Hepatocyte (in vitro differentiated cells): Measurements from ENCODE around the gene RAET1E.

Source experiments
- CTCF ChIP-seq: fragments of 200-600 bp; sonication (generic); IDR thresholded peaks from 2 replicates; pipeline ENCODE4 v1.5.1; 2016; ENCODE audit warnings: antibody characterized with exemption, mild to moderate bottlenecking; ENCODE audit not compliant: poor library complexity
- EZH2 ChIP-seq: fragments of 200-600 bp; sonication (generic); IDR thresholded peaks from 2 replicates; pipeline ENCODE4 v1.6.1; 2016; ENCODE audit warnings: antibody characterized with exemption, mild to moderate bottlenecking, borderline replicate concordance
- EZH2phosphoT487 ChIP-seq: fragments of 200-600 bp; sonication (generic); IDR thresholded peaks from one replicate; pipeline ENCODE4 v1.6.1; 2018; ENCODE audit warnings: antibody characterized with exemption, mild to moderate bottlenecking, low read depth, moderate library complexity; ENCODE audit not compliant: unreplicated experiment, severe bottlenecking

GRCh38 chr6:149860834-149861602 is 36.9 kb downstream of the RAET1E start:
- peak; percentile 10 for TF ChIP-seq CTCF
- no peak for TF ChIP-seq EZH2phosphoT487
- TF ChIP-seq EZH2, result no peak
